Uterus (tissue), 2 donors: ENCODE data around the gene TMEM115.

Source experiments
- CTCF ChIP-seq, 4 experiments: fragments of 200-600 bp in 2 of 4; fragments of 450-650 bp in 2 of 4; sonication (generic) in 2 of 4; IDR thresholded peaks; one replicate each; pipeline ENCODE4 v1.5.1; 2016 to 2019; ENCODE audit warnings: antibody characterized with exemption in 4 of 4, mild to moderate bottlenecking in 2 of 4, moderate library complexity in 1 of 4
- POLR2A ChIP-seq, 2 donors: fragments of 450-650 bp; IDR thresholded peaks; one replicate each; pipeline ENCODE4 v1.6.1; 2016; ENCODE audit warnings: antibody characterized with exemption in 2 of 2, mild to moderate bottlenecking in 1 of 2, moderate library complexity in 1 of 2

GRCh38 chr3:50351323-50351697 lies 8.0 kb downstream of the TMEM115 start:
- no peak for TF ChIP-seq CTCF (IDR thresholded peaks at IDR 0.05)
- TF ChIP-seq POLR2A (IDR thresholded peaks at IDR 0.05): no peak
